Heart right ventricle (tissue), 16 donors: ENCODE data around the gene DBR1. TPM values are rescaled to one million over a fixed set of nuclear protein-coding genes. Genes with fewer than 3 reads are reported as not detected.

Experiments used
- ATAC-seq, 8 donors: fragments of 200-7000 bp; cut with Tn5 transposase; one replicate each; pipeline ENCODE4 v1.9.1; 2020; ENCODE audit warnings: mild to moderate bottlenecking in 8 of 8, moderate library complexity in 8 of 8, moderate number of reproducible peaks in 1 of 8
- DNase-seq, 2 donors: peaks; one replicate each; pipeline ENCODE4 v3.0.0-alpha.2; 2020
- H3K27ac ChIP-seq, 10 donors: fragments of 200-600 bp; sonication (generic) in 2 of 10; one replicate each; pipeline versions ENCODE4 v1.5.0 to v1.8.0; 2020 to 2022; ENCODE audit warnings: mild to moderate bottlenecking in 3 of 10
- H3K27me3 ChIP-seq, 7 donors: fragments of 200-600 bp; one replicate each; pipeline ENCODE4 v1.8.0; 2021 to 2022; ENCODE audit warnings: mild to moderate bottlenecking in 2 of 7
- H3K36me3 ChIP-seq, 9 donors: fragments of 200-600 bp; sonication (generic) in 1 of 9; one replicate each; pipeline versions ENCODE4 v1.5.0 to v1.8.0; 2020 to 2022; ENCODE audit warnings: mild to moderate bottlenecking in 2 of 9
- H3K4me1 ChIP-seq, 9 donors: fragments of 200-600 bp; sonication (generic) in 1 of 9; one replicate each; pipeline versions ENCODE4 v1.5.0 to v1.8.0; 2020 to 2022; ENCODE audit warnings: mild to moderate bottlenecking in 4 of 9
- H3K4me3 ChIP-seq, 10 donors: fragments of 200-600 bp; sonication (generic) in 2 of 10; one replicate each; pipeline versions ENCODE4 v1.5.0 to v1.8.0; 2020 to 2022; ENCODE audit warnings: mild to moderate bottlenecking in 7 of 10, moderate library complexity in 2 of 10
- H3K9me3 ChIP-seq, 11 donors: fragments of 200-600 bp in 10 of 11; sonication (generic) in 2 of 11; one replicate each; pipeline versions ENCODE4 v1.5.0 to v1.8.0; 2013 to 2022; ENCODE audit warnings: mild to moderate bottlenecking in 2 of 11, control low read depth in 1 of 11, moderate library complexity in 1 of 11
- CTCF ChIP-seq, 9 donors: fragments of 200-600 bp; sonication (generic) in 2 of 9; IDR thresholded peaks; one replicate each; pipeline versions ENCODE4 v1.5.0 to v1.8.0; 2021 to 2022; ENCODE audit warnings: antibody characterized with exemption in 9 of 9, mild to moderate bottlenecking in 5 of 9, moderate library complexity in 1 of 9
- WGBS, 2 donors: extraction: QIAGEN DNeasy Blood & Tissue Kit; methylation state at CpG; one replicate each; pipeline ENCODE4 v1.1.7; 2013; ENCODE audit warnings: inconsistent platforms in 1 of 2; 5-methylcytosine and 5-hydroxymethylcytosine counted together
- intact Hi-C, 10 donors: fragments of 100-400 bp; cut with DNase I; formaldehyde crosslinking; loops; one replicate each; pipeline versions ENCODE4 v1.11.1 to v1.14.2; 2022
- polyA plus RNA-seq, 2 donors: library from polyadenylated mRNA; stranded (reverse); fragments of 200-250 nt; gene quantifications; one replicate each; pipeline ENCODE4 v1.2.3, GENCODE V29; 2013
- total RNA-seq, 10 donors: library from RNA; stranded (reverse); fragmentation: NEBNext Ultra II Directional in 3 of 10; extraction: Animal tissue kit (Norgen Biotek cat#: 25700) in 3 of 10; gene quantifications; one replicate each; pipeline versions ENCODE4 v1.2.1 to v1.2.4, GENCODE V29; 2021 to 2023
- donor health status: Arrhythmogenic right ventricular cardiomyopathy.
- donor health status: ischemic (EF 13 %, LVEDD 7.1; RV severe dilation, severe dysfunction).
- donor health status: healthy with polysubstance abuse.
- donor health status: DM: no; HTN: yes; CAD: no.
- donor health status: DM: no; HTN: no; CAD: no.
- donor health status: ischemic (EF 25% LVEDD 6.9; RV normal size, moderate dysfunction).
- donor health status: ischemic (EF 25% LVEDD 5.7; RV mildly dilated, moderate dysfunction).
- donor health status: healthy.
- donor health status: DM: yes; HTN: yes; CAD: no.
- donor health status: Ischemic cardiomyopathy.
- donor health status: ischemic (EF 35%, LVEDD 5.7; RV mildly dilated, moderate dysfunction).
- donor health status: nonischemic (EF 11% LVEDD 7.7; RV severe dilation, severe dysfunction).
- donor health status: DM: yes; HTN: yes; CAD: no.
- donor health status: PGD.
- donor health status: ischemic (EF 29% LVEDD 5.4; RV normal size, mild dysfunction).
- donor health status: nonischemic (EF 23%, LVEDD 6.1; RV moderate dilation, normal function).

DBR1 gene
- total and polyA plus RNA-seq, 12 donors: 3.3 to 10.5 (median 8.8) TPM

- no peak for TF ChIP-seq CTCF (IDR thresholded peaks at IDR 0.05)
- Histone ChIP-seq H3K4me3 (no peak overlapping the region), H3K27ac (peak overlapping the region in 1 of 10 donors; percentile 6), H3K36me3 (peaks cover 0 to 17% (median 0%) of the 10 kb centered on the region in 9 donors), H3K4me1 (peaks cover 0 to 34% (median 11%) of the 10 kb centered on the region in 9 donors), H3K9me3 (no peaks in the 10 kb centered on the region), H3K27me3 (no peaks in the 10 kb centered on the region)
- 52 to 68% methylated on average over 5 of the region's 5 CpGs for WGBS, 2 donors
- intact Hi-C loops: no loop called here
- ATAC-seq: peak in 4 of 8 donors; percentile 69 to 88 (median 85)
- no peak for DNase-seq
Measured at GRCh38 chr3:138197058-138197457, 22.3 kb upstream of the DBR1 start.

GRCh38 chr3:138196023-138196422, 21.3 kb upstream of the DBR1 start:
- WGBS, 2 donors: 95 to 96% methylated on average over 2 of the region's 2 CpGs
- Histone ChIP-seq H3K27ac (no peak overlapping the region), H3K27me3 (no peaks in the 10 kb centered on the region), H3K4me3 (no peak overlapping the region), H3K9me3 (no peaks in the 10 kb centered on the region), H3K36me3 (peaks cover 0 to 27% (median 0%) of the 10 kb centered on the region in 9 donors), H3K4me1 (peaks cover 0 to 35% (median 15%) of the 10 kb centered on the region in 9 donors)
- DNase-seq: no peak
- intact Hi-C loops: no loop called here
- no peak for ATAC-seq
- no peak for TF ChIP-seq CTCF (IDR thresholded peaks at IDR 0.05)

GRCh38 chr3:138195481-138195880, 20.8 kb upstream of the DBR1 start:
- no peak for TF ChIP-seq CTCF (IDR thresholded peaks at IDR 0.05)
- intact Hi-C loops: no loop called here
- H3K27ac ChIP-seq: no peak overlapping the region
- no peaks in the 10 kb centered on the region for H3K27me3 ChIP-seq
- H3K4me1 ChIP-seq: peaks cover 0 to 35% (median 15%) of the 10 kb centered on the region in 9 donors
- no peak for DNase-seq
- no peak for ATAC-seq
- 63 to 66% methylated on average over 2 of the region's 2 CpGs for WGBS, 2 donors
- peaks cover 0 to 33% (median 0%) of the 10 kb centered on the region in 9 donors for H3K36me3 ChIP-seq
- H3K4me3 ChIP-seq: no peak overlapping the region
- H3K9me3 ChIP-seq: no peaks in the 10 kb centered on the region

GRCh38 chr3:138188013-138188730, 13.5 kb upstream of the DBR1 start:
- no peak for TF ChIP-seq CTCF (IDR thresholded peaks at IDR 0.05)

More at GRCh38 chr3:138188013-138188730, 13.5 kb upstream of the DBR1 start:
- H3K36me3 ChIP-seq: peaks cover 0 to 40% (median 0%) of the 10 kb centered on the region in 9 donors
- H3K27ac ChIP-seq: peak overlapping the region; percentile 77 to 99 (median 97)
- H3K27me3 ChIP-seq: peaks cover 0 to 12% (median 0%) of the 10 kb centered on the region in 7 donors
- H3K4me3 ChIP-seq: peak overlapping the region; percentile 78 to 99 (median 88)
- H3K4me1 ChIP-seq: peaks cover 3 to 42% (median 32%) of the 10 kb centered on the region in 9 donors
- no peaks in the 10 kb centered on the region for H3K9me3 ChIP-seq
- WGBS, 2 donors: 5 to 6% methylated on average over 17 of the region's 17 CpGs
- intact Hi-C loops: no loop called here
- ATAC-seq: peak in 6 of 8 donors; percentile 5 to 65 (median 42)
- no peak for DNase-seq
